ENCODE results near the gene DIRAS1. TPM values are rescaled to one million over a fixed set of nuclear protein-coding genes. Genes with fewer than 3 reads are reported as not detected.

The DIRAS1 gene
- total RNA-seq, 1 experiment from 2014 or later = 25.0 TPM

- ATAC-seq (peak; percentile 42), DNase-seq (ENCODE audit: low spot score) (peak; percentile 34)
- Mint-ChIP-seq H3K4me1 (0 out of 2 replicates have a peak, but pooled peaks cover 3% of the 10 kb centered on the region), H3K9me3 (no peaks in the 10 kb centered on the region), H3K27ac (no peak overlapping the region), H3K36me3 (no peaks in the 10 kb centered on the region), H3K27me3 (ENCODE audit: low read depth) (peaks cover 5% of the 10 kb centered on the region; the same call in 1 of the 2 replicates), H3K4me3 (no peak overlapping the region; the same call in 1 of the 2 replicates)
- POLR2A ChIA-PET = no interaction called here
- CTCF ChIA-PET = interaction anchor here (0.6 to 2.6 kb wide), 9 partner anchors 22 to 845 kb away, joined by 3 to 10 read pairs (median 3); partner anchors contain the start of gene SGTA
- no peak for TF ChIP-seq HMGA2 (CRISPR knock-in tag; IDR thresholded peaks at IDR 0.05)
- TF ChIP-seq ZBTB43 (CRISPR knock-in tag; IDR thresholded peaks at IDR 0.05) = no peak
- TF ChIP-seq NFATC4 (CRISPR knock-in tag; IDR thresholded peaks at IDR 0.05) = no peak
- no peak for TF ChIP-seq ZNF671 (CRISPR knock-in tag; IDR thresholded peaks at IDR 0.05)
- TF ChIP-seq ZNF263 (CRISPR knock-in tag; IDR thresholded peaks at IDR 0.05; ENCODE audit: low read depth) = 0 out of 2 replicates have a peak, but pooled peaks have one; percentile 28
These were observed 5.9 kb upstream of the DIRAS1 start for GRCh38 chr19:2726904-2727639.

GRCh38 chr19:2726160-2726855 is 5.1 kb upstream of the DIRAS1 start:
- no peaks in the 10 kb centered on the region for H3K36me3 Mint-ChIP-seq
- H3K4me3 Mint-ChIP-seq = no peak overlapping the region
- no peaks in the 10 kb centered on the region for H3K9me3 Mint-ChIP-seq
- 0 out of 2 replicates have a peak, but pooled peaks cover 3% of the 10 kb centered on the region for H3K4me1 Mint-ChIP-seq
- ChIA-PET POLR2A (no interaction called here), CTCF (interaction anchor here (1.1 to 2.6 kb wide), 5 partner anchors 23 to 106 kb away, joined by 3 to 10 read pairs (median 6); partner anchors contain the start of gene SGTA)
- ATAC-seq (no peak), DNase-seq (ENCODE audit: low spot score) (no peak)
- H3K27ac Mint-ChIP-seq = no peak overlapping the region
- H3K27me3 Mint-ChIP-seq (ENCODE audit: low read depth) = peaks cover 5% of the 10 kb centered on the region; the same call in 1 of the 2 replicates
- TF ChIP-seq ATF6 (CRISPR knock-in tag; IDR thresholded peaks at IDR 0.05) (no peak), E2F1 (CRISPR knock-in tag; IDR thresholded peaks at IDR 0.05) (no peak), ZNF532 (CRISPR knock-in tag; IDR thresholded peaks at IDR 0.05; ENCODE audit: borderline replicate concordance) (no peak), ZNF512 (CRISPR knock-in tag; IDR thresholded peaks at IDR 0.05; ENCODE audit: borderline replicate concordance) (no peak), NFE2L1 (CRISPR knock-in tag; IDR thresholded peaks at IDR 0.05) (no peak), NR2C2 (CRISPR knock-in tag; IDR thresholded peaks at IDR 0.05) (no peak), SMAD3 (CRISPR knock-in tag; IDR thresholded peaks at IDR 0.05; ENCODE audit: borderline replicate concordance) (no peak), GTF2I (CRISPR knock-in tag; conservative IDR thresholded peaks at IDR 0.05) (no peak), FOXP4 (CRISPR knock-in tag; IDR thresholded peaks at IDR 0.05) (no peak), SMAD4 (CRISPR knock-in tag; IDR thresholded peaks at IDR 0.05) (no peak), NFYB (CRISPR knock-in tag; conservative IDR thresholded peaks at IDR 0.05; ENCODE audit: low read depth) (no peak), STAT6 (CRISPR knock-in tag; conservative IDR thresholded peaks at IDR 0.05; ENCODE audit: low read depth) (no peak)

All from WTC11 (cell line).